Measurements from ENCODE around the gene CLCN4. TPM values are rescaled to one million over a fixed set of nuclear protein-coding genes. Genes with fewer than 3 reads are reported as not detected.

CLCN4 gene
- total and polyA plus RNA-seq, 10 of the 15 experiments (the other 5 are each of a cell fraction or from before 2014, with no cell fraction given), result 0.90 to 6.9 (median 2.9) TPM

DNA sequence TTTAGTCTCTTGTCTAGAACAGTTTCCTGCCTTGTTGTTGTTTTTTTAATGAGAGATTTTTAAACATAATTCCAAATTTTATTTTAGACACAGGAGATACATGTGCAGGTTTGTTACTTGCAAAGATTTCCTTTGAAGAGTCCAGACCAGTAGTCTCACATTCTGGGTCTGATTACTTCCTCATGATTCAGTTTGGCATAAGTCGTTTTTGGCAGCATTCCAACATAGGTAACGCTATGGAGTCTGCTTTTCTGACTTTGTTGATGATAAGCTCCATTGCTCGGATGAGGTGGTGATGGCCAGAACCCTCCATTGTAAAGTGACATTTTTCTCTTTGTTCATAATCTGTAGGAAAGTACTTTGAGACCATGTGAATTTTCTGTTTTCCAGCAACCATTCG, 74.7 kb downstream of the CLCN4 start:
- DNase-seq (ENCODE audit: low read depth, low spot score) (no peak), ATAC-seq (no peak), FAIRE-seq (no peak)
- WGBS (ENCODE audit: insufficient coverage, insufficient replicate concordance, low lambda C conversion rate, missing lambda C conversion rate), result 10% methylated on average over 4 of the region's 4 CpGs
- no peak for TF ChIP-seq NFXL1 (IDR thresholded peaks at IDR 0.05; ENCODE audit: borderline replicate concordance)
- no peak for TF ChIP-seq RCOR1 (conservative IDR thresholded peaks at IDR 0.05; ENCODE audit: low read depth, low read length)
- no peak for TF ChIP-seq RBBP5 (conservative IDR thresholded peaks at IDR 0.05)
- TF ChIP-seq POU2F2 (IDR thresholded peaks at IDR 0.05; ENCODE audit: borderline replicate concordance, low read depth, low read length), result no peak
- TF ChIP-seq FOXM1 (IDR thresholded peaks at IDR 0.05; ENCODE audit: low read depth, low read length), result no peak
- no peak for TF ChIP-seq GABPA (IDR thresholded peaks at IDR 0.05; ENCODE audit: low read depth)
- no peak for TF ChIP-seq BRCA1 (IDR thresholded peaks at IDR 0.05; ENCODE audit: low read depth, low read length)
- TF ChIP-seq TARDBP (IDR thresholded peaks at IDR 0.05; ENCODE audit: borderline replicate concordance), result no peak
- no peak for TF ChIP-seq E2F8 (IDR thresholded peaks at IDR 0.05; ENCODE audit: low read depth, partially characterized antibody)
- TF ChIP-seq ESRRA (IDR thresholded peaks at IDR 0.05; ENCODE audit: low read length), result no peak
- no peak for TF ChIP-seq HCFC1 (IDR thresholded peaks at IDR 0.05; ENCODE audit: low read length)
- TF ChIP-seq NFIC (IDR thresholded peaks at IDR 0.05; ENCODE audit: low read depth, low read length), result no peak
- TF ChIP-seq ZSCAN29 (IDR thresholded peaks at IDR 0.05), result no peak
- TF ChIP-seq RAD21 (IDR thresholded peaks at IDR 0.05; ENCODE audit: insufficient read depth, low read depth, low read length), result no peak
- no peak for TF ChIP-seq CEBPZ (IDR thresholded peaks at IDR 0.05; ENCODE audit: low read depth, low read length)
- no peak for TF ChIP-seq GATAD2B (conservative IDR thresholded peaks at IDR 0.05; ENCODE audit: low read depth)
- TF ChIP-seq SUZ12 (IDR thresholded peaks at IDR 0.05; ENCODE audit: unreplicated experiment), result no peak
- no peak for TF ChIP-seq SREBF2 (IDR thresholded peaks at IDR 0.05; ENCODE audit: low read length)
- Histone ChIP-seq H3K4me3 (no peak overlapping the region), H3K9me3 (replicated peaks; ENCODE audit: control insufficient read depth, insufficient read depth, low read length) (no peaks in the 10 kb centered on the region), H3K79me2 (ENCODE audit: control insufficient read depth, insufficient read depth, low read length) (no peaks in the 10 kb centered on the region), H2AFZ (ENCODE audit: control insufficient read depth, low read depth, low read length) (no peak overlapping the region), H3K4me2 (ENCODE audit: control insufficient read depth, insufficient read depth) (no peak overlapping the region), H3K27ac (ENCODE audit: control insufficient read depth, insufficient read depth) (no peak overlapping the region), H3K4me1 (ENCODE audit: control insufficient read depth, insufficient read depth, low read length) (no peaks in the 10 kb centered on the region), H3K36me3 (ENCODE audit: control insufficient read depth in 2 of 2, insufficient read depth in 2 of 2, low read length in 1 of 2) (no peaks in the 10 kb centered on the region), H3K27me3 (replicated peaks in 1 of 2; ENCODE audit: control insufficient read depth in 2 of 2, insufficient read depth in 2 of 2, low read length in 1 of 2) (no peaks in the 10 kb centered on the region), H4K20me1 (ENCODE audit: control insufficient read depth, insufficient read depth) (no peaks in the 10 kb centered on the region), H3K9ac (ENCODE audit: control insufficient read depth, insufficient read depth, low read length) (no peak overlapping the region)
- ChIA-PET CTCF (no interaction called here), POLR2A (no interaction called here), RAD21 (ENCODE audit: unreplicated experiment) (no interaction called here), SMC1A (ENCODE audit: uncharacterized antibody, unreplicated experiment) (no interaction called here)
- no TSS peak for BruUV-seq (replicated peaks)
- intact Hi-C loops (cut with micrococcal nuclease; ENCODE audit: unreplicated experiment) (no loop called here), in situ Hi-C loops (cut with MboI) (no loop called here)

Data from GM12878 (cell line).